ENCODE results near the gene TAB3.
A peak's percentile ranks its signal among the peaks of the same experiment; 100 is the strongest.

TAB3 gene, protein sequence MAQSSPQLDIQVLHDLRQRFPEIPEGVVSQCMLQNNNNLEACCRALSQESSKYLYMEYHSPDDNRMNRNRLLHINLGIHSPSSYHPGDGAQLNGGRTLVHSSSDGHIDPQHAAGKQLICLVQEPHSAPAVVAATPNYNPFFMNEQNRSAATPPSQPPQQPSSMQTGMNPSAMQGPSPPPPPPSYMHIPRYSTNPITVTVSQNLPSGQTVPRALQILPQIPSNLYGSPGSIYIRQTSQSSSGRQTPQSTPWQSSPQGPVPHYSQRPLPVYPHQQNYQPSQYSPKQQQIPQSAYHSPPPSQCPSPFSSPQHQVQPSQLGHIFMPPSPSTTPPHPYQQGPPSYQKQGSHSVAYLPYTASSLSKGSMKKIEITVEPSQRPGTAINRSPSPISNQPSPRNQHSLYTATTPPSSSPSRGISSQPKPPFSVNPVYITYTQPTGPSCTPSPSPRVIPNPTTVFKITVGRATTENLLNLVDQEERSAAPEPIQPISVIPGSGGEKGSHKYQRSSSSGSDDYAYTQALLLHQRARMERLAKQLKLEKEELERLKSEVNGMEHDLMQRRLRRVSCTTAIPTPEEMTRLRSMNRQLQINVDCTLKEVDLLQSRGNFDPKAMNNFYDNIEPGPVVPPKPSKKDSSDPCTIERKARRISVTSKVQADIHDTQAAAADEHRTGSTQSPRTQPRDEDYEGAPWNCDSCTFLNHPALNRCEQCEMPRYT

DNA sequence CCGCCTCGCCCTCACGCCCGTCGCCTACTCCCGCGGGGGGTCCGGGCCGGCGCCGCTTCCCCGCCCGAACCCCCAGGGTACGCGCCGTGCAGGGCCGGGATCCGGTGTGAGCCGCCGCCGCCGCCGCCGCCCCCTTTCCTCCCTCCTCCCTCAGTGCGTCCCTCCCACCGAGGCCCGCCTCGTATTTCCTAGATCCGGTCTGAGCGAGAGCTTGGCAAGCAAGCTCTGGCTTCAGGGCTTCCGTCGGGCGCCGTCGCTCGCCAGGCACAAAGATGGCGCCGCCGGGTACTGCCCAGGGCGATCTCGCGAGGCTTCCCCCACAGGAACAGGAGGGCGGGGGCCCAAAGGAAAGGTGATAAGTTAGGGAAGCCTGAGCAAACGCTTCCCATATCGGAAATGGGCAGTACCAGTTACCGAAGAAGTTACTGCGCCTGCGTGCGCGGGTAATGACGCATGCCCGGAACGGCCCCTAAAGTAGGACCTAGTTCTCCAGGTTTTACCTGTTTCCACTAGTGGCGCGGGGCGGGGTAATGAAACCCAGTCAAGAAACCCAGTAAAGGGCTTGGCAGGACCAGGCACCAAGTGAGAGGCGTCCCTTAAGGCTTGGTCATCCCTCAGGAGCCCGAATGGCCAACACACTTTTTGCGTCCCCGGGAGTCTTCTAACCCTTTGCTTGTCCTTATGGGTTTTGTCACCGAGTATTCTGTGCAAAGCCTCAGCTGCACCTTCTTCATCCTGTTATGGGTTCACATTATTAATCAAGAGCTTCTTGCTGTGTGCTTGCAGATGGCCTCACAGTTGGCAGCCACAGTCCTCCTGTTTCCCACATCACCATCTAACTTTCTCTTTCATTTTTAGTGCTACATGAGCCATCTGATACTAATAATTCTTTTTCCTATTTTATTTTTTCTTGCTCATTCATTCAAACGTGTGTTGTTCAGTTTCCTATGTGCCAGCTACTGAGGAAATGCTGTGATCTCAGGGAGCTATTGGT lies at the start of gene TAB3:
Gene TAB3 (minus strand): TSS at position 108 of the 994 bp plus-strand sequence. CDS start 29,666 bp downstream, outside the sequence.
- DNase-seq (ENCODE audit: low spot score) = peak; percentile 82

DNA sequence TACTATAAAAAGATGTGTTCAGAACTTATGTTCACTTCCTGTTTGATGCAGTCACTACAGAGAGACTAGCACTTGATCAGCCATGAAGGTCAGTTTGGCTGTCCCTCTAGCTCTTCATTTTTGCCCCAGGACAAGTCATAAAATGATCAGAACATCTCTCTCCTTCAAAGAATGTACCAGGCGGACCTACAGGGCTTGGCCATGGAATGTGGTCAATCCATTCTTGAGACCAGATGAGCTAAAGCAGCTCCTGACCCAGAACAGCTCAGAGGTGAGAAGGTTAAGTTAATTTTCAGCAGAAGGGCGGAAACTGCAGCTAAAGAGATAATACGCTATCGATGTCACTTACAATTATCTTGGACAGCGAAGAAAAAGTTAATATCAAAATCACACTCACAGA lies 49.2 kb upstream of the TAB3 start:
- DNase-seq (ENCODE audit: low spot score) = no peak

DNA sequence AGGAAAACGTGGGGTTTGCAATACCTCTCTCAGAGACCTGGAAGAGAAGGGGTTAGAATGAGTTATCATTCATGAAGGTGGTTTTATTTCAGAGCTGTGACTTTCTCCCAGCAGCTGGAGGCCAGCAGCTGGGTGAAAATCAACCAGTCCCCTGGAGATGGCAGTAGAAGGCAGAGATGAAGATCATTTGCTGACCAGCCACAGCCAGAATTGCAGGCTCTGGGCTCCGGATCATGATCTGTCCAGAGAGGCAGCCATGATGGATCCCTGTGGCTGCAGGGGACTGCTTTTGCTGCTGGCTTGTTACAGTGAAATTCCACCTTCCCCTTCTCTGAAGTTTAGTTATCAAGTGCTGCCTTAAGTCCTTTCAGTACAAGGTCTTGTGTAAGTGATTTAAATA lies 46.9 kb upstream of the TAB3 start:
- no peak for DNase-seq (ENCODE audit: low spot score)

DNA sequence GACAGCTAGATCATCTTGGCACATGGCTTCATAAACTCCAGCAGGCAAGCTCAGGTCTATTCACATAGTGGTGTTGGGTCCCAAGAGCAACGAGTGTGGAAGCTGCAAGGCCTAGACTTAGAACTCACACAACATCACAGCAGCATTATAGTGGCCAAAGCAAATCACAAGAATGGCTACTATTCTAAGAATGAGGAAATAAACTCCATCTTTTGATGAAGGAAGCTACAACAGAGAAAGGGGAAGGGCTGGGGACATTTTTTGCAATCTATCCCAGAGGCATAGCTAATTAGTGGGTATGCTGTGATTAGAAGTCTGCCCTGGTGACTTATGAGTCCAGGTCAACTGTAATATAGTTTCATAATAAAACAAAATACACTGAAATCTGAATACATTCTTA lies 42.9 kb upstream of the TAB3 start:
- no peak for DNase-seq (ENCODE audit: low spot score)

- no peak for DNase-seq (ENCODE audit: low spot score)
These were observed 41.6 kb upstream of the TAB3 start for GRCh38 chrX:30930679-30931078.

DNA sequence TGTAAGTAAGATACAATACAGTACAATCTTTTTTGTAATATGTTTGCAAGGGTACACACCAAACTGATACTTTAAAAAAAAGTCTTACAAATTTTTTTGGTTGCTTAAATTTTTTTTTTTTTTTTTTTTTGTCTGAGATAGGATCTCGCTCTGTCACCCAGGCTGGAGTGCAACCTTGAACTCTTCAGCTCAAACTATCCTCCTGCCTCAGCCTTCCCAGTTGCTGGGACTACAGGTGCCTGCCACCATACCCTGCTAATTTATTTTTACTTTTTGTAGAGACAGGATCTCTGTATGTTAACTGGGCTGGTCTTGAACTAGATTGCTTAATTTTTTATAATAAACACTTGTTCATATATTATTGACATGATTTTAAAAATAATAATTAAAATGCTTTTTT lies 41.1 kb upstream of the TAB3 start:
- DNase-seq (ENCODE audit: low spot score) = no peak

DNA sequence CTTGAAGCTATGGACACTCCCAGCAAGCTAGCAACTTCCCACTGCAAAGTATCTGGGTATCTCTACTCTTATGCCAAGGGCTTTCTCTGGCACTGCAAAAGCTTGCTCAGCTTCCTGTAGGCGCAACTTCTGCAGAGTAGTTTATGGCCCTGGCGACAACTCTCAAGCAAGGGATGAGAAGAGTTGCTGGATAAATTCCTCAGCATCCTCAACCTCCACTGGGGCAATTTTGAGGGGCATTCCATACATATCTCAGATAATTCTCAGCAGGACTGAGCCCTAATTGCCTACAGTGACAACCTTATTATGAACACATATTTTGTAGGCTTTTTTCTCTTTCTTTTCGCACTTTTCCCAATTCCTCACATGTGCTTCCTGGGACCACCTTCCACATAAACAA lies 31.2 kb upstream of the TAB3 start:
- no peak for DNase-seq (ENCODE audit: low spot score)

GRCh38 chrX:30918480-30918879 lies 29.4 kb upstream of the TAB3 start:
- no peak for DNase-seq (ENCODE audit: low spot score)

GRCh38 chrX:30913492-30913891 lies 24.4 kb upstream of the TAB3 start:
- DNase-seq (ENCODE audit: low spot score) = no peak

DNA sequence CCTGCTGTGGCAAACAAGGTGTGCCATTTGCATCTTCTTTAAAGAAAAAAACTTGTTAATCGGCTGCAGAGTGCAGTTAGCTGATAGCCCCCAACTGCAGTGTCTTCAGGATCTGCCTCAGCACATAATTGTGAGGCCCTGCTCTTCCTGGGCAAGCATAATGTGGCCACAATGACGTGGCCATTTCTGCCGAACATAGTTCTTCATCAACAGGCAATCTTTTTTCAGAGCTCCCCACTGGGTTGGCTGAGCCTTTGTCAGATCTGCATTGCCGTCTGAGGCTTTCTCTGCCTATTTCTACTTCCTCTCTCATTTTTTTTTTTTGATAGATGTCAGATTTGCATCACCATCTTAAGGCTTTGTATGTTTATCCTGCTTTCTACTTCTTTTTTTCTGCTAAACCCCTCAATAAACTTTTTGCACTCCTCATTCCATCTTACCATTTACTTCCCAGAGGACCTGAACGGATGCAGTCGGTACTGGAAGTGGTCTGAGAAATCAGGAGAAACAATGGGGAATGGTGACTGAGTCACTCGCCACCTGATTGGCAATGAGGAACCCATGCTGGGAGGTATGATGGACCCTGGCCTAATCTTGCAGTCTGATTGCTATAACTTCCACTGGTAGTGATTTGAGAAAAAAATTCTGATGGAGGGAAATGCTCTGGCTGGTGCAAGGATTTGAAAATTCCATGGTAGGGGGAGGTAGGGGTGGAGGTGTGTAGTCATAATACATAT lies 21.2 kb upstream of the TAB3 start:
- DNase-seq (ENCODE audit: low spot score) = no peak

GRCh38 chrX:30906726-30907125 lies 17.7 kb upstream of the TAB3 start:
- DNase-seq (ENCODE audit: low spot score) = no peak

- no peak for DNase-seq (ENCODE audit: low spot score)
These were observed 16.3 kb upstream of the TAB3 start for GRCh38 chrX:30905321-30905720.

GRCh38 chrX:30904632-30905031 lies 15.6 kb upstream of the TAB3 start:
- no peak for DNase-seq (ENCODE audit: low spot score)

GRCh38 chrX:30904186-30904585 lies 15.1 kb upstream of the TAB3 start:
- no peak for DNase-seq (ENCODE audit: low spot score)

GRCh38 chrX:30900227-30900626 lies 11.2 kb upstream of the TAB3 start:
- no peak for DNase-seq (ENCODE audit: low spot score)

GRCh38 chrX:30898886-30899285 lies 9.8 kb upstream of the TAB3 start:
- DNase-seq (ENCODE audit: low spot score) = no peak

DNA sequence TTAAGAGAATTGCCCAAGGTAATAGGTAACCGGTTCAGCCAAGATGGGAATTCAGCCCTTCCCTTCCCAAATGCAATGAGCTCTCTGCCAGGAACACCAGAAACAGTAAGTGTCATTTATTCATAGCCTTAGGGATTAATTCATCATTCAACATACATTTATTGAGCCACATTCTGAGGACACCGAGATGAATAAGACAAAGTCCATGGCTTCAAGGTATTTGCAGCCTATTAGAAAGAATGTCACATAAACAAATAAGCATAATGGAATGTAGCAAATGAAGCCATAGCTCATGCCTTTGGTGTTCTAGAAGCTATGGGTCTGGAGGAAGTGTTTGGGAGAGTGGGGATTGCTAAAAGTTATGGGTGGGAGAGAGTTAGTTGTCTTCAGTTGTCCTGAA lies 6.3 kb upstream of the TAB3 start:
- no peak for DNase-seq (ENCODE audit: low spot score)

GRCh38 chrX:30893206-30893605 lies 4.2 kb upstream of the TAB3 start:
- DNase-seq (ENCODE audit: low spot score) = no peak

- no peak for DNase-seq (ENCODE audit: low spot score)
These were observed 3.5 kb upstream of the TAB3 start for GRCh38 chrX:30892591-30892990.

DNA sequence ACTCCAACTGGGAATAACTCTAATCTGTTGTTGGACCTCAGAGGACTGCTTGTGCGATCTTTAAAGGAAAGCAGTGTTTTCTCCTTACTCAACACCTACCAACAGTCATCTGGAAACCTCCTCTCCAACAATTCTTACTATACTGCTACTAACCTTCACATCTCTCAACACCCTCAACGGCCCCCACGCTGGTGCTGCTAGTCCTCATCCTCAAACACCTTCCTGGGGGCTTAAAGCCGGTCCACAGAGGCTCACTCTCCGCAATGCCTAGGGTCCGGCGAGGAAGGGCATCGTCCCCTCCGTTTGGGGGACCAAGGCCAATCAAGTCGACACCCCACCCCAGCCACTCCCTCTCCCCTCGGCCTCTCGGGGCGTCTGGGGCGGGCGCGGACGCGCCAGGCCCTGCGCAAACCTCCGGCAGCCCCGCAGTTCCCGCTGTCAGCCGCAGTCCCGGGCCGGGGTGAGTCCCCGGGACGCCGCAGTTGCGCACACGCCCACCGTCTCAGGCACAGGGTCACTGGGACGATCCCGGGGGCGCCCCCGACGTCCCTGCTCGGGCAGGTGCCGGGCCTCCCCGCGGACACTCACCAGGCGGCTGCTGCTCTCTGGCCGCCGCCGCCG lies 418 bp downstream of the TAB3 start:
- DNase-seq (ENCODE audit: low spot score) = peak; percentile 5

DNA sequence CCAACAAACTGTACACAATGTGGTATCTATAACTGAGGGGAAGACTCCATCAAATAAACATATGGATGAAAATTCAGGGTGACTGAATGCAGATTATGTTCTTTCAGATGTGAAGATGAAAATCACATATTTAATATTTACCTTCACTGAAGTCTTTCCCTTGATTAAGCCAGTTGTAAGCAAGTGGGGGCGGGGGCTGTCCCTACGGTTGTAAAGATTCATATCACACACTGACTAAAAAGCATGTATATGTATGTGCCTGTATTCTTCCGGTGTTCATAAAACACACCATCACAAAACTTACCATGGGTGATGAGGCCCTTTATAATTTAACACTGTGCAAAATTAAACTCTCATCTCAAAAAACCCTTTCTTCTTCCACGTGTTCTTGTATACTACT lies 1.3 kb downstream of the TAB3 start:
- DNase-seq (ENCODE audit: low spot score) = no peak
